Measurements from ENCODE around the gene SFSWAP. TPM values are rescaled to one million over a fixed set of nuclear protein-coding genes. Genes with fewer than 3 reads are reported as not detected.
"Not testable (repeated sequence)": the region's sequence is repeated elsewhere in the genome, so short reads cannot be mapped to it uniquely, and the experiment has no call there.

Gene SFSWAP
- total RNA-seq, 1 experiment from 2014 or later: 32.6 TPM

- H3K4me3 ChIP-seq: no peak overlapping the region
- no peaks in the 10 kb centered on the region for H3K36me3 ChIP-seq
- no peaks in the 10 kb centered on the region for H3K9me3 ChIP-seq (replicated peaks)
- no peak for DNase-seq
- peaks cover 8% of the 10 kb centered on the region; the same call in 1 of the 2 replicates for H3K4me1 ChIP-seq
- no peaks in the 10 kb centered on the region for H3K27me3 ChIP-seq
- no peak overlapping the region for H3K27ac ChIP-seq
Observed at GRCh38 chr12:131675126-131676080, 35.5 kb upstream of the SFSWAP start.

DNA sequence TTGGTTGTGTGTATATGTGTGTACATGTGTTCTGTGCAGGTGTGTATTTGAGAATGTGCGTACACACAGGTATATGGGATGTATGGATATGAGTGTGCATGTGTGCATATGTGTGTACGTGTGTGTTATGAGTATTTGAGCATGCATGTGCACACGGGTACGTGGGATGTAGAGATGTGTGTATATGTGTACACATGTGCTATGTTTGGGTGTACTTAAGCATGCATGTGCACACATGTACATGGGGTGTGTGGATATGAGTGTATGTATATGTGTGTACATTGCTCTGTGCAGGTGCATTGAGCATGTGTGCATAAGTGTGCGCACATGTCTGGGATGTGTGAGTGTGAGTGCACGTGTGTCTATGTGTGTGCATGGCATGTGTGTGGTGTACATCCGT is 34.3 kb upstream of the SFSWAP start:
- Histone ChIP-seq H3K4me1 (peaks cover 8% of the 10 kb centered on the region; the same call in 1 of the 2 replicates), H3K9me3 (replicated peaks) (no peaks in the 10 kb centered on the region), H3K36me3 (no peaks in the 10 kb centered on the region), H3K27me3 (no peaks in the 10 kb centered on the region), H3K27ac (no peak overlapping the region), H3K4me3 (no peak overlapping the region)
- no peak for DNase-seq

DNA sequence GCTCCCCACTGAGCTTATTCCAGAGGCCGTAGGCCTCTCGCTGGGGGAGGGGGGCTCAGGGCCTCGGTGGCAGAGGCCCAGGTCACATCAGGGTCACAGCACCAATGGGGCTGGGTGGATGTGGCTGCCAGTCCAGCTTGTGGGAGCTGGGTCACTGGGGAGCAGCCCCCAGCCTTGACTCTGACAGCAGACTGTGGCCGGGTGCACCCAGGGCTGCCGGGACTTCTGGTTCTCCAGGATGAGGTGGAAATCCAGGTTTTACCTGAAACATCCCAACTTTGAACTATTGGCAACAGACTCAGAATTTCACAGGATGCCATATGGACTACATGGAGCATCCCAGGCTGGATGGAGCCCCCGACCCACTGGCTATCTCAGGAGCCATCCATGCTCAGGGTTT is 33.8 kb upstream of the SFSWAP start:
- H3K36me3 ChIP-seq; DNase-seq; H3K27me3 ChIP-seq; H3K4me3 ChIP-seq; H3K9me3 ChIP-seq (replicated peaks); H3K4me1 ChIP-seq; H3K27ac ChIP-seq: not testable (repeated sequence)

- Histone ChIP-seq H3K9me3 (replicated peaks) (no peaks in the 10 kb centered on the region), H3K4me3 (no peak overlapping the region), H3K4me1 (peaks cover 7% of the 10 kb centered on the region; the same call in 1 of the 2 replicates), H3K36me3 (no peaks in the 10 kb centered on the region), H3K27ac (no peak overlapping the region), H3K27me3 (no peaks in the 10 kb centered on the region)
- DNase-seq: no peak
Observed at GRCh38 chr12:131677699-131678098, 33.2 kb upstream of the SFSWAP start.

DNA sequence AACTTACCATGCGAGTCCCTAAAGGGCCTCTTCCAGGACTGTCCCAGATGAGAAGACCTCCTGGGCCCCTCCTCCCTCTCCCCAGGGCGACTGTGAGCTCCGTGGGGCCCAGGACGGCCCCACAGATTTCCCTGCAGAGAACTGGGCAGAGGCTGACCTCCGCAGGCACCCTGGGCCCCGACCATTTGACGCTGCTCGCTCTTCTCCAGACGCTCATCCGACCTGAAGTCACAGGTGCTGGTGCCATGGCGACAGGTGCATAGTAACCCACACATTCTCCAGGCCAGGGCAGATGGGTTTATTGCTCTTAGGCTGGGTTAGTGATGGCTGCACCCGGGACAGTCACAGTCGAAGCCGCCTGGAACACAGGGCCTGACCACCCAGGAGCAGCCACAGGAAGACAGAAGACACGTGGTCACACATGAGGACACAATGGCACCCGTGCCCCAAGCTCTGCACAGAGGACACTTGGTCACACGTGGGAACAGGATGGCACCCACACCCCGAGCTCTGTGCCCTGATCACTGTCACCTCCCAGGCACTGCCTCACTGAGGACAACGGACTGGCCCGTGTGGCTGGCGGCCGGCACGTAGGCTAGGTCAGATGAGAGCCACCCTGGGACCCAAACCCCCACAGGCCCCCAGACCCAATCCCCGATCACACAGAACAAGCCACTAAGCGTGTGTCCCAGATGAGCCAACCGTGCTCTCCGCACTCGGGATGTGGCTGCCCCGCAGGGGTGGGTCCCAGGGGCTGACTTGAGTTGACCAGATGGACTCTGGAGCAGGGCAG is 32.3 kb upstream of the SFSWAP start:
- not testable (repeated sequence) for H3K9me3 ChIP-seq (replicated peaks); H3K4me1 ChIP-seq; H3K27me3 ChIP-seq; H3K36me3 ChIP-seq; H3K27ac ChIP-seq; H3K4me3 ChIP-seq; DNase-seq

- not testable (repeated sequence) for H3K27ac ChIP-seq; H3K4me1 ChIP-seq; H3K9me3 ChIP-seq (replicated peaks); DNase-seq; H3K4me3 ChIP-seq; H3K36me3 ChIP-seq; H3K27me3 ChIP-seq
Observed at GRCh38 chr12:131679186-131679585, 31.7 kb upstream of the SFSWAP start.

DNA sequence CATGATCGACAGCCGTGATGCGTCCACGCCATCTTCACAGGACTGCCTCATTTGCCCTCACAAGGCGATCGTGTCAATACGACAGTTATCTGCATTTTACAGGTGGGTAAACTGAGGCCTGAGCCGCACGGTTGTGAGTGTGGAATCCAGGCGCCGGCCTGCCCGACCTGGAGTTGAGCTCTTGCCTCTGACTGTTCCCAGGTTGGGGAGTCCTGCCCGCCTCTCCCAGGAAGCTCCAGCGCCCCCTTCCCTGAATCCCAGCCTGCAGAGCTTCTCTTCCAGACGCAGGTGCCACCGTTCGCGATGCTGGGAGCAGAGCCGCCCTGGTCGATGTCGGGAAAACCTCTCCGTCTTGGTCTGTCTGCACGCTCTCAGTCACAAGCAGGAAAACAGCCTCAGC is 31.1 kb upstream of the SFSWAP start:
- not testable (repeated sequence) for H3K4me1 ChIP-seq; DNase-seq; H3K4me3 ChIP-seq; H3K27me3 ChIP-seq; H3K27ac ChIP-seq; H3K9me3 ChIP-seq (replicated peaks); H3K36me3 ChIP-seq

DNA sequence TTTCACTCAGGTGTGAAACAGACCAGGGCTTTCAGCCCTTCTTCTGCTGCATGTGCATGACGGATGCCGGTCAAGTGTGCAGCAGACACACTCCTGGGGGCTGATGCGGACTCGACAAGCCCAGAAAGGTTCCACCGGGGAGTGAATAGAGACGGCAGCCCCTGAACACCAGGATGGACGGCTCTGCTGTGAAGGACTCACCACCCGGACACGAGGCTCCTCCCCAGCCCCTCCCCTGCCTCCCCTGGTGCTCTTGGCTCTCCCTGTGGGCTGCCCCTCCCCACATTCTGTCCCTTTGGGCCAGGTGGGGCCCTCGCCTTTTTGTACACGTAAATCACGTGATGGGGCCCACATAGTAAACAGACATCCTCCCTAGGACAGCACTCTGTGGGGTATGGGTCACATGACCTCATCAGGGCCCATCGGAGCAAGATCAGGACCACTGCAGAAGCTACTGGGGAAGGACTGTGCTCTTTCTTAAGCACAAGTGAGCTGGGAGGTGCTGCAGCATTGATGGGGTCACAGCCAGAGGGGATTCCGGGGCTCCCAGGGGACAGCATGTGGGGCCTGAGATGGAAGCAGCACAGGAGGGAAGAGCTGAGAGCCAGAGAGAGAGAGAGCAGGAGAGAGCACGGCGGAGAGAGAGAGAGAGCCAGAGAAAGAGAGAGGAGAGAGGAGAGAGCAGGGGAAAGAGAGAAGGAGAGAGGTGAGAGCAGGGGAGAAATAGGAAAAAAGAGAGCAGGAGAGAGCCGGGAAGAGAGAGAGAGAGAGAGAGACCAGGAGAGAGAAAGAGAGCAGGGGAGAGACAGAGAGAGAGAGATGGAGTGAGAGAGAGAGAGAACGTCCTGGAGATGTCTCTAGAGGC is 30.3 kb upstream of the SFSWAP start:
- H3K9me3 ChIP-seq (replicated peaks); H3K4me1 ChIP-seq; H3K36me3 ChIP-seq; H3K27me3 ChIP-seq; H3K27ac ChIP-seq; H3K4me3 ChIP-seq; DNase-seq: not testable (repeated sequence)

GRCh38 chr12:131681257-131681620 is 29.7 kb upstream of the SFSWAP start:
- DNase-seq: no peak
- H3K27ac ChIP-seq: no peak overlapping the region
- H3K36me3 ChIP-seq: no peaks in the 10 kb centered on the region
- no peaks in the 10 kb centered on the region for H3K4me1 ChIP-seq
- no peak overlapping the region for H3K4me3 ChIP-seq
- no peaks in the 10 kb centered on the region for H3K9me3 ChIP-seq (replicated peaks)
- no peaks in the 10 kb centered on the region for H3K27me3 ChIP-seq

DNA sequence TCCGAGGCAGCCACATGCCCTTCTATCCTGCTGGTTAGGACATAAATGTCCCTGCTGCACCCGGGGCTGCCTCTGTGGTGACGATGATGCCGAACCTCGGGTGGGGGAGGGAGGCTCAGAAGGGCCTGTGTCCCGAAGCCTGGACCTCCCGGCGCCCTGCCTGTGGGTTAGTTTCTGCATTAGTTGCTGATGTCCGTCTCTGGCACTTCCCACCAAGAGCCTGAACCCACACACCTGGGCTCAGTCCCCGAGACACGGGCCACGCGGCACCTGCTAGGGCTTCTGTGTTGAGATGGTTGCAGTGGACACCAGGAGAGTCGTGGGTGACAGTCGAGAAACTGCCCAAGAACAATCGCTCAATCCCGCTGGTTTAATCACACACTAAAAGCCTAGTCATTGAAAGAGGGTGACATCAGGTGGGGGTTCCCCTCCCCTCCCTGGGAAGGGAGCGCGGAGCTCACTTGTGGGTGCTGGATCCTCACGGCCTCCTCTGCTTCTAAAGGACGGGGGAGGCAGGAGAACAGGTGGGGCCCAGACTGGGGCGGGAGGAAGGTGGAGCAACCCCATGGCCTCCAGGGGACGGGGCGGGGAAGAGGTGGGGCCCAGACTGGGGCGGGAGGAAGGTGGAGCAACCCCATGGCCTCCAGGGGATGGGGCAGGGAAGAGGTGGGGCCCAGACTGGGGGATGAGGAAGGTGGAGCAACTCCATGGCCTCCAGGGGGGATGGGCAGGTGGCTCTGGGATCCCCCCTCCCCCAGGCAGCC is 29.0 kb upstream of the SFSWAP start:
- H3K4me3 ChIP-seq; H3K36me3 ChIP-seq; H3K27ac ChIP-seq; H3K9me3 ChIP-seq (replicated peaks); H3K4me1 ChIP-seq; H3K27me3 ChIP-seq: not testable (repeated sequence)
- peak in 1 of 2 experiments; percentile 14 for DNase-seq

- Histone ChIP-seq H3K4me1 (no peaks in the 10 kb centered on the region), H3K4me3 (no peak overlapping the region), H3K27ac (no peak overlapping the region), H3K9me3 (replicated peaks) (no peaks in the 10 kb centered on the region), H3K36me3 (no peaks in the 10 kb centered on the region), H3K27me3 (no peaks in the 10 kb centered on the region)
- no peak for DNase-seq
Observed at GRCh38 chr12:131682510-131682895, 28.4 kb upstream of the SFSWAP start.

- no peaks in the 10 kb centered on the region for H3K36me3 ChIP-seq
- no peak for DNase-seq
- no peak overlapping the region for H3K4me3 ChIP-seq
- H3K27ac ChIP-seq: no peak overlapping the region
- no peaks in the 10 kb centered on the region for H3K9me3 ChIP-seq (replicated peaks)
- no peaks in the 10 kb centered on the region for H3K27me3 ChIP-seq
- H3K4me1 ChIP-seq: no peaks in the 10 kb centered on the region
Observed at GRCh38 chr12:131683266-131684014, 27.4 kb upstream of the SFSWAP start.

DNA sequence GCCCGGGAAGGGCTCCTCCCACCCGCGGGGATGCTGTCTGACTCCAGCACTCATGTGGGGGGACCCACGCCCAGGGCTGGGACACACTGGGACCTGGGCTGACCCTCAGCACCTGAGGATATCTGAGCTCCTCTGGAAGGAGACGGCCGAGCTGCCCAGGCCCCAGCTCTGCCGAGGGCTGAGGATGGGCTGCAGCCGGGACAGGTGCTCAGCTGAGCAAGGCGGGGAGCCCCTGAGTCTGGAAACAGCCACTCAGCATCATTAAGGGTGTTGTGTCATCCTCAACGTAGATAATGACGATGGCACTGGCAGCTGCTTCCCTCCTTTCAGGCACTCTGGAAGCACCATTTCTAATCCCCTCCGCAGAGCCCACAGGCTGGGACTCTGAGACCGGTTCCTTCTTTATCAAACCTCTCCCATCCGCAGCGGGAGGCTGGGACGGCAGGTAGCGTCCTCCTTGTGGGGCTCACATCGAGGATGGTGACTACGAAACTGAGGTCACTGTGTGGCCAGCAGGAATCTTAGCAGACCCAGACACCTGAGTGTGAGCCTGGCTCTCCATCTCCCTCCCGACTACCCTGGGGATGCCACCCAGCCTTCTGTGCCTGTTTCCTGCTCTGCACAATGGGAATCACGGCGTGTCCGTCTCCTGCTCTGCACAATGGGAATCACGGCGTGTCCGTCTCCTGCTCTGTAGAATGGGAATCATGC is 26.7 kb upstream of the SFSWAP start:
- H3K4me3 ChIP-seq: no peak overlapping the region
- no peak for DNase-seq
- no peaks in the 10 kb centered on the region for H3K9me3 ChIP-seq (replicated peaks)
- H3K4me1 ChIP-seq: no peaks in the 10 kb centered on the region
- no peaks in the 10 kb centered on the region for H3K36me3 ChIP-seq
- H3K27ac ChIP-seq: no peak overlapping the region
- H3K27me3 ChIP-seq: no peaks in the 10 kb centered on the region

Data from SJCRH30 (cell line).